Stimulated activated CD4-positive, alpha-beta T cell treated with anti-CD3 and anti-CD28 coated beads, Interleukin-1b, Interleukin-23, amount 100 ng/mL, for 48 hours (primary cell): Measurements from ENCODE around the gene IL17RD.

ENCODE experiments used
- DNase-seq: peaks from one replicate; pipeline ENCODE4 v3.0.0-alpha.2; 2020

IL17RD gene

GRCh38 chr3:57062101-57062631 is 103.0 kb downstream of the IL17RD start:
- DNase-seq, result no peak

DNA sequence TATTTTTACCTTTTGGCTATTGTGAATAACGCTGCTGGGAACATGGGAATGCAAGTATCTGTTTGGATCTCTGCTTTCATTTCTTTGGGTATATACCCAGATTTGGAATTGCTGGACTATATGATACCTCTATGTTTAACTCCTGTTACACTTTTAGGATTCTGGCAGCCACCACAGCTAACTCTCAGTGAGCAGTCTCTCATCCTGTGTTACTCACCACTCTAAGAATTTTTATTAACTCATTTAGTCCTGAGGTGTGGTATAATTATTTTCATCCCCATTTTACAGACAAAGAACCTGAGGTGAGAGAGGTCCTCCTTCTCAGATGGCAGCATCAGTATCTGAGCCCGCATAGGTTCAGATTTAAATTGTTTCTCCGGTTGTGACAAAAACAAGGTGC is 103.6 kb downstream of the IL17RD start:
- DNase-seq, result no peak

- DNase-seq, result no peak
These were observed 104.9 kb downstream of the IL17RD start, which contains the start of gene SPATA12 for GRCh38 chr3:57060089-57060821. SPATA12 (plus strand) TSS chr3:57060664; CDS start chr3:57073695, 13,031 bp downstream.

DNA sequence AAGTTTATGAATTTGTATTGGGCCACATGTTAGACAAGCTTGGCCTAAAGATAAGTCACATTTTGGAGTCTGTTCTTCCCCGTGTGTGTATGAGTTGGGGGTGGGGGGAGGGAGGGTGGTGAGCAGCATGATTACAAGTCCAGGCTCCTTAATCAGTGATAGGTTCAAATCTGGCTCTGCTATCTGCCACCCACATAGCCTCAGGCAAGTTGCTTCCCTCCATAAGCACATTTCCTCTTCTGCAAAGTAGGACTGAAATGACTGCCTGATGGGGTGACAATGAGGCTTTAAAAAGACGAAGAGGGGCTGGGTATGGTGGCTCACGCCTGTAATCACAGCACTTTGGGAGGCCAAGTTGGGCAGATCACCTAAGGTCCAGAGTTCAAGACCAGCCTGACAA is 105.7 kb downstream of the IL17RD start:
- DNase-seq, result no peak

- DNase-seq, result no peak
These were observed 107.8 kb downstream of the IL17RD start for GRCh38 chr3:57057351-57057750.

DNA sequence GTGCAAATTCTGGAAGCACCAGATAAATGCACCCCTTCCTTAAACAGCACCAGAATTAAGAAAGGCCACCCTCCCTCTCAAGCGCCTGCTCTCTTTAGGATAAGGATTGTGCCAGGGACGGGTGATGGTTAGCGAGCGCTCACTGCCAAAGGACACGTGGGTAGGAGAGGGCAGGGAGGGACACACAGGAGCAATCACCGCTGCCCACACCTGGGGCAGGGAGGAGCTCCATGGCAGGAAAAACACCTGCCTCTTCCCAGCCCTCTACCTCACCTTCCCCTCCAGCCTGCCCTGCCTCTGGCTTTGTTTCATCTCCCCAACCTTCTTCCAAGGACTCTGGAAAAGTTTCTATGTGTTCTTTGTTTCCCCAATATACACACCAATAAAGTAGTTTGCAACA is 112.0 kb downstream of the IL17RD start:
- DNase-seq, result no peak

- DNase-seq, result no peak
These were observed 112.5 kb downstream of the IL17RD start for GRCh38 chr3:57052662-57053061.

DNA sequence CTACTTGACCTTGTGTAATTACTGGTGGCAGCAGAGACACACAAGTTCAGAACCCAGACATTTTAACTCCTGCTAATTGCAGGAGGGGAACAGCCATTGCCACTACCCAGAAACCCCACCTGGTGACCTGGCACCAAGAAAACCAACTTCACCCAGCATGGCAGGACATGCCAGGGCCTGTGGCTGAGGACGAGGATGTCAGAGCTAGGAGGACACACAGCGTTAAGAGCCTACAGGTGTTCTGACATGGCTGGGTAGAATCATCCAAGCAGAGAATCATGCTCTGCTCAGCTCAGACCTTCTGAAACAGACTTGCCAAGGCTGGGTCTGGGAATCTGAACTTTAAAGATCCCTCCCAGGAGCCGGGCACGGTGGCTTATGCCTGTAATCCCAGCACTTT is 116.4 kb downstream of the IL17RD start:
- no peak for DNase-seq

DNA sequence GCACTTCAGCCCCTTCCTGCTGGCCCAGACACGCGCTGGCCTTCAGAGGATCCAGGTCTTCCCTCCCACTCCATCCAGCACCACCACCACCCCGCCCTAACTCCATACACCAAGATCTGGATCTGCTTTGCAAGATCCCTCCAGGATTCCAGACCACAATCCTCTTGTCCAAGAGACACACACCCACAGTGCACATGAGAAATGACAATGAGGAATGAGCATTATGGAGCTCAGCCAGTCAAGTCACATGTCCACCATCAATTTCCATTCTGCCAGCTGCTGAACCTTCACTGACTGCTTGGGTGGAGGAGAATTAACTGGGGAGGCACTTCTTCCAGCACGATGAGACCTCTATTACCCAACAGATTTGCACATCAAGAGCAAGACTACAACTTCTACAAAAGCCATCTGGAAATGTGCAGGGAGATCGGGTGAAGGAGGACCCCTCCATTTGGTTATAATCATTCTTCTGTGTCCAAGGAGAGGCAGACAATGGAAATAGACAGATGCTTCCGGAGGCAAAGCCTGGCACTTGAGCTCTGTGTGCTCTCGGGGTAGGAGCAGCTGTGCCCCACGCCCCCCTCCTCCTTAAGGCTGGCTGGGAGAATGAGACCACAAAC is 117.0 kb downstream of the IL17RD start:
- DNase-seq, result no peak

DNA sequence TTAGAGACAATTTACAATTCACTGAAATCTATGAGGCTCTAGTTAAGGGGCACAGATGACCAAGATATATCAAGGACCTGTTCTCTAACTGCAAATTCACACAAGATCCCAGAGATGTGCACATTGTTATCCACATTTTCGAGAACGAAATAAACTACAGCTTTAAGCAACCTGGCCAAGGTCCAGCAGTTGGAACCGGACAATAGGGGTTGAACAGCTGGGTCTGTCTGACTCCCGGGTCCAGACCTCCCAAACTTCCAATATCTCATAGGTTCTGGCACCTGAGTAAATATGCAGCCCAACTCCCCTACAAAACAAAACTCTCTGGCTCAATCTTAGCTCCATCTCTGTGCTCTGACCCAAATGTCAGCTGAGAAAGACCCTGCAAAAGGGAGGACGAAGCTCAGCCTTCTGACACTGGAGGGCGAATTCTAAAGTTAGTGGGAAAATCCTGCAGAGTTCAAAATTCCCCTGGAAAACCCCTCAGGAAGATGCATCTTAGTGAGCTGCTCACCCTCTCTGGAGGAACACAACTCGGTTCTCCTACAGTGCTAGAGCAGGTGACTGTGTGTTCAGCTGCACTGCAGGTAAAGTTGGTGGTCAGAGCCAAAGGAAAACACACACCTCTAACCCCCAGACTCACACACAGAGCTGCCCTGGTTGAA is 118.9 kb downstream of the IL17RD start:
- no peak for DNase-seq

DNA sequence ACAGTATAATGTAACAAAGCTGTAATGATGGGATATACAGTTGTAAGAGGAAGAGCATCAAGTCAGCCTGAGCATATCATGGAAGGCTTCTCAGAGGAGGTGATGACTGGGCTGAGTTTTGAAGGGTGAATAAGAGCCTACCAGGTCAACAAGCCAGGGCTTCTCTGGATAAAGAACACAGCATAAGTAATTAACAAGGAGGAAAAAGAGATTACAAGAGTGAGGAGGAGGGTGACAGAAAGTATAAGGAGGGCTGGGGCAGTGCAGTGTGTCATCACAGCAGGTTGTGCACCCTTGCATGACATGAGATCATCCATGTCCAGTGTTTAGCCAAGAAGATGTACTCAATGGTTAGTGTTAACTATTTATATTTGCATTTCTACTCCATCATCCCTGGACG is 121.6 kb downstream of the IL17RD start:
- DNase-seq, result no peak

DNA sequence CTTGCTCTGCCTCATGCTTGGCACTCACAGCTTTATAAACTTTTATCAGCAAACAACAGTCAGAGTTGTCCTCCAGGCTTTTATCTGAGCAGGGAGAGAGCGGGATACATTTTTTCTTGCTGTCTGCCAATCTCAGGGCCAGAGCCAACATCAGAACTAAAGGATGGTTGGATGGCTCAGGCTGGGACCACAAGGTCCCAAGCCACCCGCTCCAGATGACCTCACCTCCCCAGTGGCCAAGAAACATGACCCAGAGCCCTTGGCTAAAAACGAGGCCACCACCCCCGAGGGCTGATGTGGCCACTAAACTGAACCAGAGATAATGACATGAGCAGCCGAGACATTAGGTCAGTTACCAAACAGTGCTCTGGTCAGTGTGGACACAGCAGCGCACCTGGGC is 123.5 kb downstream of the IL17RD start:
- DNase-seq, result no peak
